H9 (cell line): Measurements from ENCODE around the gene GLIPR2. TPM values are rescaled to one million over a fixed set of nuclear protein-coding genes. Genes with fewer than 3 reads are reported as not detected.

Experiments used
- DNase-seq: peaks from one replicate; pipeline ENCODE4 v3.0.0-alpha.2; 2017
- H2AFZ ChIP-seq: one replicate; pipeline ENCODE4 v1.6.1; 2013; ENCODE audit warnings: mild to moderate bottlenecking, low read length, control low read depth, moderate library complexity
- H2AK5ac ChIP-seq: 2 replicates; pipeline ENCODE4 v1.6.1; 2013; ENCODE audit warnings: low read length, control low read depth, mixed read lengths; ENCODE audit not compliant: insufficient read length
- H2BK120ac ChIP-seq: one replicate; pipeline ENCODE4 v1.6.1; 2013; ENCODE audit warnings: low read depth, mild to moderate bottlenecking, low read length, control low read depth, inconsistent platforms; ENCODE audit not compliant: poor library complexity, severe bottlenecking
- H2BK12ac ChIP-seq: 2 replicates; pipeline ENCODE4 v1.6.1; 2013; ENCODE audit warnings: low read length, control low read depth, mixed read lengths, low read depth; ENCODE audit not compliant: insufficient read length
- H2BK15ac ChIP-seq: 2 replicates; pipeline ENCODE4 v1.6.1; 2013; ENCODE audit warnings: low read depth, low read length, control low read depth
- H2BK20ac ChIP-seq: one replicate; pipeline ENCODE4 v1.6.1; 2013; ENCODE audit warnings: low read depth, mild to moderate bottlenecking, low read length, control low read depth, inconsistent platforms; ENCODE audit not compliant: poor library complexity, severe bottlenecking
- H2BK5ac ChIP-seq: 2 replicates; pipeline ENCODE4 v1.6.1; 2013; ENCODE audit warnings: low read length, control low read depth, mixed read lengths; ENCODE audit not compliant: insufficient read length
- H3K14ac ChIP-seq: 2 replicates; pipeline ENCODE4 v1.6.1; 2013; ENCODE audit warnings: low read length, control low read depth; ENCODE audit not compliant: insufficient read depth
- H3K18ac ChIP-seq: 2 replicates; pipeline ENCODE4 v1.6.1; 2013; ENCODE audit warnings: low read depth, mild to moderate bottlenecking, mixed read lengths, low read length, control low read depth; ENCODE audit not compliant: insufficient read length
- H3K23ac ChIP-seq: 2 replicates; pipeline ENCODE4 v1.6.1; 2013; ENCODE audit warnings: low read length, control low read depth, mixed read lengths, low read depth; ENCODE audit not compliant: insufficient read length
- H3K23me2 ChIP-seq: 2 replicates; pipeline ENCODE4 v1.6.1; 2013; ENCODE audit warnings: low read depth, mild to moderate bottlenecking, mixed read lengths, low read length, control low read depth; ENCODE audit not compliant: insufficient read length, poor library complexity, severe bottlenecking
- H3K27ac ChIP-seq: 2 replicates; pipeline ENCODE4 v1.5.1; 2013; ENCODE audit warnings: low read length, control low read depth, mixed read lengths, low read depth; ENCODE audit not compliant: insufficient read length
- H3K27me3 ChIP-seq: 2 replicates; pipeline ENCODE4 v1.6.1; 2013; ENCODE audit warnings: low read length, control low read depth, inconsistent platforms; ENCODE audit not compliant: insufficient read depth
- H3K4ac ChIP-seq: 2 replicates; pipeline ENCODE4 v1.6.1; 2013; ENCODE audit warnings: low read depth, mild to moderate bottlenecking, control low read depth, inconsistent platforms, low read length, moderate library complexity
- H3K4me1 ChIP-seq: 2 replicates; pipeline ENCODE4 v1.6.1; 2013; ENCODE audit warnings: low read length, control low read depth, inconsistent platforms; ENCODE audit not compliant: insufficient read depth
- H3K4me2 ChIP-seq: 2 replicates; pipeline ENCODE4 v1.6.1; 2013; ENCODE audit warnings: low read length, control low read depth, mixed read lengths; ENCODE audit not compliant: insufficient read length, insufficient read depth
- H3K56ac ChIP-seq: 2 replicates; pipeline ENCODE4 v1.6.1; 2013; ENCODE audit warnings: low read depth, mild to moderate bottlenecking, mixed read lengths, low read length, control low read depth; ENCODE audit not compliant: insufficient read length
- H3K79me1 ChIP-seq: 2 replicates; pipeline ENCODE4 v1.6.1; 2013; ENCODE audit warnings: low read depth, mild to moderate bottlenecking, moderate library complexity, low read length, control low read depth, inconsistent platforms; ENCODE audit not compliant: insufficient read depth, poor library complexity, severe bottlenecking
- H3K79me2 ChIP-seq: 2 replicates; pipeline ENCODE4 v1.6.1; 2013; ENCODE audit warnings: low read length, control low read depth, inconsistent platforms; ENCODE audit not compliant: insufficient read depth
- H3K9ac ChIP-seq: 2 replicates; pipeline ENCODE4 v1.6.1; 2013; ENCODE audit warnings: low read length, control low read depth, mixed read lengths; ENCODE audit not compliant: insufficient read length; ENCODE audit errors: extremely low read depth
- H3K9me3 ChIP-seq: one replicate; pipeline ENCODE4 v1.6.1; 2013; ENCODE audit warnings: low read depth, low read length, inconsistent platforms; ENCODE audit not compliant: control insufficient read depth
- H3T11ph ChIP-seq: one replicate; pipeline ENCODE4 v1.6.1; 2013; ENCODE audit warnings: mild to moderate bottlenecking, low read length, control low read depth, inconsistent platforms
- H4K20me1 ChIP-seq: one replicate; pipeline ENCODE4 v1.6.1; 2013; ENCODE audit not compliant: control insufficient read depth, insufficient read length, insufficient read depth
- H4K5ac ChIP-seq: 2 replicates; pipeline ENCODE4 v1.6.1; 2013; ENCODE audit warnings: low read depth, mild to moderate bottlenecking, mixed read lengths, low read length, control low read depth; ENCODE audit not compliant: insufficient read length
- H4K8ac ChIP-seq: replicated peaks from 2 replicates; pipeline ENCODE4 v1.6.1; 2013; ENCODE audit warnings: low read length, control low read depth, mixed read lengths, low read depth; ENCODE audit not compliant: insufficient read length
- H4K91ac ChIP-seq: 2 replicates; pipeline ENCODE4 v1.6.1; 2013; ENCODE audit warnings: low read depth, mild to moderate bottlenecking, moderate library complexity, mixed read lengths, low read length, control low read depth; ENCODE audit not compliant: insufficient read length
- H3K27ac Mint-ChIP-seq, 3 experiments: 2 replicates in 2 of 3; 3 replicates in 1 of 3; pipeline ENCODE4 v1.8.0; 2020 to 2021; ENCODE audit warnings: mixed read lengths in 3 of 3, mild to moderate bottlenecking in 1 of 3, moderate library complexity in 1 of 3
- H3K27me3 Mint-ChIP-seq: 2 replicates; pipeline ENCODE4 v1.8.0; 2021; ENCODE audit warnings: low read depth, mild to moderate bottlenecking, moderate library complexity, mixed read lengths
- H3K36me3 Mint-ChIP-seq, 3 experiments: 2 replicates in 2 of 3; 3 replicates in 1 of 3; pipeline ENCODE4 v1.8.0; 2020 to 2021; ENCODE audit warnings: low read depth in 3 of 3, mixed read lengths in 3 of 3; ENCODE audit not compliant: insufficient read depth in 1 of 3
- H3K4me1 Mint-ChIP-seq, 2 experiments: 2 replicates each; pipeline ENCODE4 v1.8.0; 2020; ENCODE audit warnings: mixed read lengths in 2 of 2
- H3K4me3 Mint-ChIP-seq, 2 experiments: 2 replicates in 1 of 2; 3 replicates in 1 of 2; pipeline ENCODE4 v1.8.0; 2020 to 2021; ENCODE audit warnings: mild to moderate bottlenecking in 2 of 2, mixed read lengths in 2 of 2, moderate library complexity in 1 of 2
- H3K9me3 Mint-ChIP-seq, 2 experiments: 2 replicates in 1 of 2; 3 replicates in 1 of 2; pipeline ENCODE4 v1.8.0; 2020; ENCODE audit warnings: mild to moderate bottlenecking in 2 of 2, mixed read lengths in 2 of 2, moderate library complexity in 1 of 2
- WGBS: extraction: QIAGEN DNeasy Blood & Tissue Kit; methylation state at CpG from one replicate; pipeline ENCODE4 v1.1.7; 2013; ENCODE audit warnings: missing lambda C conversion rate, low lambda C conversion rate, mixed read lengths; ENCODE audit not compliant: insufficient read length; ENCODE audit errors: extremely low coverage; 5-methylcytosine and 5-hydroxymethylcytosine counted together
- total RNA-seq: library from RNA; stranded (reverse); gene quantifications from 2 replicates; pipeline ENCODE4 v1.2.1, GENCODE V29; 2021
- TF ChIP-seq, protein P1 (sequence below): fragments of 200-600 bp; sonication (generic); conservative IDR thresholded peaks from 3 replicates; pipeline ENCODE4 v1.8.0; 2021; ENCODE audit warnings: antibody characterized with exemption, mild to moderate bottlenecking

GLIPR2 gene
- total RNA-seq, 1 experiment from 2014 or later = 10.0 TPM

DNA sequence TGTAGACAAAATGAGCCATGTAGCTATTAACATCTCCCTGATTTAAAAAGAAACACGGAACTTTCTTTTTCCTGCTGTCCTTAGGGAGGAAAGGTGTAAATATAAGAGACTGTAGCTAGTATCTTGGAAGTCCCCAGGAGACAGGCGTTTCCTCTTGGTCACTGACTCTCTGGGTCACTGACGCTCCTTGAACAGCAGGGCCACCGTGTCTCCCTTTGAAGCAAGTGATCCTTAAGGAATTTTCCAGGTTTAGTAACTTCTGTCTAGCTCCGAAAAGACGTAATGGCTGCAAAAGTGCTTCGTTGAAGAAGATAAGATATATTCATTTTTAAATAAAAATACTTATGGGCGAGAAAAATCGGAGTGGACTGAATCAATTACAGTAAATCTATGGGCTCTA lies 53.4 kb downstream of the GLIPR2 start:
- Histone ChIP-seq H3K9ac (peak overlapping the region; percentile 63), H3K18ac (peak overlapping the region; percentile 66), H3K4me1 (peaks cover 6% of the 10 kb centered on the region; the same call in 1 of the 2 replicates), H4K5ac (no peak overlapping the region), H3K27me3 (no peaks in the 10 kb centered on the region), H3T11ph (no peak overlapping the region), H3K23ac (no peak overlapping the region), H3K27ac (no peak overlapping the region), H3K79me2 (peaks cover 35% of the 10 kb centered on the region), H2AFZ (peak overlapping the region; percentile 76), H3K56ac (no peak overlapping the region), H3K4ac (no peak overlapping the region), H2BK120ac (no peak overlapping the region), H2AK5ac (no peak overlapping the region), H3K4me2 (peak overlapping the region; percentile 95), H4K8ac (no peak overlapping the region), H2BK15ac (no peak overlapping the region), H3K14ac (no peak overlapping the region), H2BK12ac (no peak overlapping the region), H4K20me1 (no peaks in the 10 kb centered on the region), H3K23me2 (peaks cover 10% of the 10 kb centered on the region), H3K9me3 (no peaks in the 10 kb centered on the region), H2BK5ac (no peak overlapping the region), H2BK20ac (no peak overlapping the region), H4K91ac (no peak overlapping the region), H3K79me1 (peaks cover 10% of the 10 kb centered on the region)
- H3K4me3 Mint-ChIP-seq = peak overlapping the region; percentile 94 to 96
- H3K27ac Mint-ChIP-seq = peak overlapping the region in 1 of 3 experiments; percentile 86; a peak in 4 of 7 replicates
- peaks cover 10% of the 10 kb centered on the region for H3K27me3 Mint-ChIP-seq
- DNase-seq = no peak
- TF ChIP-seq, protein P1, sequence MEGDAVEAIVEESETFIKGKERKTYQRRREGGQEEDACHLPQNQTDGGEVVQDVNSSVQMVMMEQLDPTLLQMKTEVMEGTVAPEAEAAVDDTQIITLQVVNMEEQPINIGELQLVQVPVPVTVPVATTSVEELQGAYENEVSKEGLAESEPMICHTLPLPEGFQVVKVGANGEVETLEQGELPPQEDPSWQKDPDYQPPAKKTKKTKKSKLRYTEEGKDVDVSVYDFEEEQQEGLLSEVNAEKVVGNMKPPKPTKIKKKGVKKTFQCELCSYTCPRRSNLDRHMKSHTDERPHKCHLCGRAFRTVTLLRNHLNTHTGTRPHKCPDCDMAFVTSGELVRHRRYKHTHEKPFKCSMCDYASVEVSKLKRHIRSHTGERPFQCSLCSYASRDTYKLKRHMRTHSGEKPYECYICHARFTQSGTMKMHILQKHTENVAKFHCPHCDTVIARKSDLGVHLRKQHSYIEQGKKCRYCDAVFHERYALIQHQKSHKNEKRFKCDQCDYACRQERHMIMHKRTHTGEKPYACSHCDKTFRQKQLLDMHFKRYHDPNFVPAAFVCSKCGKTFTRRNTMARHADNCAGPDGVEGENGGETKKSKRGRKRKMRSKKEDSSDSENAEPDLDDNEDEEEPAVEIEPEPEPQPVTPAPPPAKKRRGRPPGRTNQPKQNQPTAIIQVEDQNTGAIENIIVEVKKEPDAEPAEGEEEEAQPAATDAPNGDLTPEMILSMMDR = no peak
- H3K9me3 Mint-ChIP-seq = peaks cover 0 to under 1% of the 10 kb centered on the region in 2 experiments; a peak in 1 of 5 replicates
- peaks cover 2 to 8% (median 7%) of the 10 kb centered on the region in 3 experiments; a peak in 6 of 7 replicates for H3K36me3 Mint-ChIP-seq
- H3K4me1 Mint-ChIP-seq = peaks cover 23 to 26% of the 10 kb centered on the region in 2 experiments
- no CpG with 5 or more reads among the region's 9 CpGs for WGBS
